Measurements from ENCODE around the gene AGMO. TPM values are rescaled to one million over a fixed set of nuclear protein-coding genes. Genes with fewer than 3 reads are reported as not detected.

AGMO gene
- total and polyA plus RNA-seq, 10 of the 15 experiments (the other 5 are each of a cell fraction or from before 2014, with no cell fraction given), result 0.11 to 0.29 TPM; not detected in 8

DNA sequence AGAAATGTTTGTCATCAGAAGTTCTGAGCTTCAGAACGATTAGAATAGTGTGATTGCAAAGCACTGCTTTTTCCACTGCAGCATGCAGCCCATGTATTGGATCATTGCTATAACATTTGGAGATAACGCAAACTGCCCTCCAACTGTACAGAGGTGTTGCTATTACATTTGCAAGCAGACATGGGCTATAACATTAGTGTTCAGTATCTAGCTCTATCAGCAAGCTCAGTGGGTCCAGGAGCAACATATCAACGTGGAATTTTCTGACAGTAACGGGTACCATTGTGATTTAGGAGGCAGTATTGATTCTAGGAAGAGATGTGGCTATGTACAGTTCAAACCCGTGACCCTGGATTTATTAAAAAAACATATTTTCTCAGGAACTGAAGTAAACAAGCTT lies 75.8 kb downstream of the AGMO start:
- no peak overlapping the region for H3K4me2 ChIP-seq (ENCODE audit: control insufficient read depth, insufficient read depth)
- H3K4me1 ChIP-seq (ENCODE audit: control insufficient read depth, insufficient read depth, low read length), result no peaks in the 10 kb centered on the region
- FAIRE-seq, result no peak
- CTCF ChIA-PET, result interaction anchor here (0.7 kb wide), 1 partner anchor 68 kb away, joined by 3 read pairs; no protein-coding TSS in a partner anchor
- H3K27ac ChIP-seq (ENCODE audit: control insufficient read depth, insufficient read depth), result no peak overlapping the region
- TF ChIP-seq NFYB (IDR thresholded peaks at IDR 0.05; ENCODE audit: insufficient read depth, low read depth, low read length) (no peak), ASH2L (IDR thresholded peaks at IDR 0.05; ENCODE audit: borderline replicate concordance, low read depth) (no peak), ETV6 (conservative IDR thresholded peaks at IDR 0.05 in 1 of 2, IDR thresholded peaks at IDR 0.05 in 1 of 2; ENCODE audit: borderline replicate concordance in 1 of 2, low read depth in 1 of 2) (no peak), RCOR1 (conservative IDR thresholded peaks at IDR 0.05; ENCODE audit: low read depth, low read length) (no peak), RUNX3 (IDR thresholded peaks at IDR 0.05; ENCODE audit: low read length) (no peak), MYC (IDR thresholded peaks at IDR 0.05; ENCODE audit: insufficient read depth, insufficient read length, insufficient replicate concordance, low read length, severe bottlenecking) (no peak), CHD1 (IDR thresholded peaks at IDR 0.05; ENCODE audit: low read depth, low read length) (no peak), NBN (IDR thresholded peaks at IDR 0.05) (no peak), ZNF274 (IDR thresholded peaks at IDR 0.05; ENCODE audit: insufficient read depth, insufficient read length) (no peak), CUX1 (IDR thresholded peaks at IDR 0.05; ENCODE audit: insufficient replicate concordance, low read depth, low read length) (no peak), SUZ12 (IDR thresholded peaks at IDR 0.05; ENCODE audit: unreplicated experiment) (no peak), MTA3 (IDR thresholded peaks at IDR 0.05; ENCODE audit: borderline replicate concordance, low read length) (no peak), PML (IDR thresholded peaks at IDR 0.05; ENCODE audit: low read length) (no peak), PAX5 (IDR thresholded peaks at IDR 0.05; ENCODE audit: borderline replicate concordance, low read depth, low read length) (no peak), JUNB (IDR thresholded peaks at IDR 0.05) (no peak)
- TF ChIP-seq, protein P1, sequence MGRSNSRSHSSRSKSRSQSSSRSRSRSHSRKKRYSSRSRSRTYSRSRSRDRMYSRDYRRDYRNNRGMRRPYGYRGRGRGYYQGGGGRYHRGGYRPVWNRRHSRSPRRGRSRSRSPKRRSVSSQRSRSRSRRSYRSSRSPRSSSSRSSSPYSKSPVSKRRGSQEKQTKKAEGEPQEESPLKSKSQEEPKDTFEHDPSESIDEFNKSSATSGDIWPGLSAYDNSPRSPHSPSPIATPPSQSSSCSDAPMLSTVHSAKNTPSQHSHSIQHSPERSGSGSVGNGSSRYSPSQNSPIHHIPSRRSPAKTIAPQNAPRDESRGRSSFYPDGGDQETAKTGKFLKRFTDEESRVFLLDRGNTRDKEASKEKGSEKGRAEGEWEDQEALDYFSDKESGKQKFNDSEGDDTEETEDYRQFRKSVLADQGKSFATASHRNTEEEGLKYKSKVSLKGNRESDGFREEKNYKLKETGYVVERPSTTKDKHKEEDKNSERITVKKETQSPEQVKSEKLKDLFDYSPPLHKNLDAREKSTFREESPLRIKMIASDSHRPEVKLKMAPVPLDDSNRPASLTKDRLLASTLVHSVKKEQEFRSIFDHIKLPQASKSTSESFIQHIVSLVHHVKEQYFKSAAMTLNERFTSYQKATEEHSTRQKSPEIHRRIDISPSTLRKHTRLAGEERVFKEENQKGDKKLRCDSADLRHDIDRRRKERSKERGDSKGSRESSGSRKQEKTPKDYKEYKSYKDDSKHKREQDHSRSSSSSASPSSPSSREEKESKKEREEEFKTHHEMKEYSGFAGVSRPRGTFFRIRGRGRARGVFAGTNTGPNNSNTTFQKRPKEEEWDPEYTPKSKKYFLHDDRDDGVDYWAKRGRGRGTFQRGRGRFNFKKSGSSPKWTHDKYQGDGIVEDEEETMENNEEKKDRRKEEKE (IDR thresholded peaks at IDR 0.05), result no peak
- TF ChIP-seq, protein P2, sequence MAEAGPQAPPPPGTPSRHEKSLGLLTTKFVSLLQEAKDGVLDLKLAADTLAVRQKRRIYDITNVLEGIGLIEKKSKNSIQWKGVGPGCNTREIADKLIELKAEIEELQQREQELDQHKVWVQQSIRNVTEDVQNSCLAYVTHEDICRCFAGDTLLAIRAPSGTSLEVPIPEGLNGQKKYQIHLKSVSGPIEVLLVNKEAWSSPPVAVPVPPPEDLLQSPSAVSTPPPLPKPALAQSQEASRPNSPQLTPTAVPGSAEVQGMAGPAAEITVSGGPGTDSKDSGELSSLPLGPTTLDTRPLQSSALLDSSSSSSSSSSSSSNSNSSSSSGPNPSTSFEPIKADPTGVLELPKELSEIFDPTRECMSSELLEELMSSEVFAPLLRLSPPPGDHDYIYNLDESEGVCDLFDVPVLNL (IDR thresholded peaks at IDR 0.05; ENCODE audit: low read depth, low read length), result no peak
- no peak overlapping the region for H3K9ac ChIP-seq (ENCODE audit: control insufficient read depth, insufficient read depth, low read length)
- no peaks in the 10 kb centered on the region for H3K79me2 ChIP-seq (ENCODE audit: control insufficient read depth, insufficient read depth, low read length)
- no peaks in the 10 kb centered on the region for H3K36me3 ChIP-seq (ENCODE audit: control insufficient read depth in 2 of 2, insufficient read depth in 2 of 2, low read length in 1 of 2)
- in situ Hi-C loops (cut with MboI), result no loop called here
- POLR2A ChIA-PET, result no interaction called here
- H3K9me3 ChIP-seq (replicated peaks; ENCODE audit: control insufficient read depth, insufficient read depth, low read length), result no peaks in the 10 kb centered on the region
- H2AFZ ChIP-seq (ENCODE audit: control insufficient read depth, low read depth, low read length), result no peak overlapping the region
- DNase-seq (ENCODE audit: low read depth, low spot score), result no peak
- RAD21 ChIA-PET (ENCODE audit: unreplicated experiment), result interaction anchor here (0.8 kb wide), 1 partner anchor 158 kb away, joined by 4 read pairs; no protein-coding TSS in a partner anchor
- 0% methylated on average over 5 of the region's 5 CpGs for WGBS (ENCODE audit: insufficient coverage, insufficient replicate concordance, low lambda C conversion rate, missing lambda C conversion rate)
- no peak overlapping the region for H3K4me3 ChIP-seq
- no peaks in the 10 kb centered on the region for H4K20me1 ChIP-seq (ENCODE audit: control insufficient read depth, insufficient read depth)
- intact Hi-C loops (cut with micrococcal nuclease; ENCODE audit: unreplicated experiment), result no loop called here
- no peaks in the 10 kb centered on the region for H3K27me3 ChIP-seq (replicated peaks in 1 of 2; ENCODE audit: control insufficient read depth in 2 of 2, insufficient read depth in 2 of 2, low read length in 1 of 2)
- SMC1A ChIA-PET (ENCODE audit: uncharacterized antibody, unreplicated experiment), result interaction anchor here (0.8 to 2.0 kb wide), 5 partner anchors 10 to 662 kb away, joined by 3 to 6 read pairs (median 3); partner anchors contain the start of gene AGMO
- no TSS peak for BruUV-seq (replicated peaks)
- no peak for ATAC-seq

Measured in GM12878 (cell line).